NCI-H2227 (cell line): ENCODE data around the gene HOATZ.

Experiments
- DNase-seq: peaks from one replicate; lab custom pipeline; 2025; ENCODE audit not compliant: unreplicated experiment; lab: John Stamatoyannopoulos, UW

The HOATZ gene

GRCh38 chr11:111548525-111548924 is 33.9 kb downstream of the HOATZ start:
- no peak for DNase-seq

GRCh38 chr11:111549196-111549868 is 34.8 kb downstream of the HOATZ start:
- DNase-seq, result no peak

GRCh38 chr11:111549869-111550203 is 35.3 kb downstream of the HOATZ start:
- no peak for DNase-seq

GRCh38 chr11:111550258-111550657 is 35.7 kb downstream of the HOATZ start:
- DNase-seq, result no peak

- DNase-seq, result no peak
Measured at GRCh38 chr11:111554532-111554931, 40.0 kb downstream of the HOATZ start.

- DNase-seq, result no peak
Measured at GRCh38 chr11:111555255-111555654, 40.7 kb downstream of the HOATZ start.

GRCh38 chr11:111557425-111558111 is 43.0 kb downstream of the HOATZ start:
- DNase-seq, result no peak

GRCh38 chr11:111559800-111560464 is 45.4 kb downstream of the HOATZ start:
- no peak for DNase-seq

GRCh38 chr11:111560800-111561199 is 46.2 kb downstream of the HOATZ start:
- no peak for DNase-seq

GRCh38 chr11:111561306-111561705 is 46.7 kb downstream of the HOATZ start:
- DNase-seq, result no peak

GRCh38 chr11:111561791-111562325 is 47.3 kb downstream of the HOATZ start:
- no peak for DNase-seq

- DNase-seq, result no peak
Measured at GRCh38 chr11:111562692-111563389, 48.3 kb downstream of the HOATZ start.

GRCh38 chr11:111565114-111565720 is 50.6 kb downstream of the HOATZ start:
- peak; percentile 70 for DNase-seq

GRCh38 chr11:111566324-111566723 is 51.7 kb downstream of the HOATZ start:
- no peak for DNase-seq

GRCh38 chr11:111569476-111569875 is 54.9 kb downstream of the HOATZ start:
- no peak for DNase-seq

GRCh38 chr11:111570796-111571195 is 56.2 kb downstream of the HOATZ start:
- DNase-seq, result no peak

GRCh38 chr11:111571829-111572501 is 57.4 kb downstream of the HOATZ start:
- DNase-seq, result no peak

GRCh38 chr11:111572581-111572980 is 58.0 kb downstream of the HOATZ start:
- no peak for DNase-seq

- DNase-seq, result no peak
Measured at GRCh38 chr11:111573821-111574249, 59.3 kb downstream of the HOATZ start.
